AG09309 (cell line): ENCODE data around the gene CEP70.
"Not testable (repeated sequence)": the region's sequence is repeated elsewhere in the genome, so short reads cannot be mapped to it uniquely, and the experiment has no call there.

ENCODE experiments used
- DNase-seq: peaks from one replicate; pipeline ENCODE4 v3.0.0-alpha.2; 2010; ENCODE audit warnings: low read depth
- H3K4me3 ChIP-seq: 2 replicates; pipeline ENCODE4 v1.5.1; 2011; ENCODE audit warnings: mild to moderate bottlenecking, low read depth, low read length, moderate library complexity; ENCODE audit not compliant: control insufficient read depth
- CTCF ChIP-seq: IDR thresholded peaks from 2 replicates; pipeline ENCODE4 v1.5.1; 2011; ENCODE audit warnings: mild to moderate bottlenecking, low read depth, low read length, inconsistent platforms; ENCODE audit not compliant: insufficient read depth, control insufficient read depth; ENCODE audit errors: missing control alignments

CEP70 gene

GRCh38 chr3:138560501-138560900, 33.6 kb downstream of the CEP70 start:
- TF ChIP-seq CTCF = no peak
- no peak for DNase-seq
- H3K4me3 ChIP-seq = no peak overlapping the region

GRCh38 chr3:138559134-138559533, 34.9 kb downstream of the CEP70 start:
- no peak for DNase-seq
- H3K4me3 ChIP-seq = no peak overlapping the region
- no peak for TF ChIP-seq CTCF

GRCh38 chr3:138554775-138555174, 39.3 kb downstream of the CEP70 start:
- H3K4me3 ChIP-seq, DNase-seq: not testable (repeated sequence)

- H3K4me3 ChIP-seq, DNase-seq: not testable (repeated sequence)
Observed at GRCh38 chr3:138550958-138551357, 43.1 kb downstream of the CEP70 start.

GRCh38 chr3:138549179-138549977, 44.7 kb downstream of the CEP70 start:
- no peak for DNase-seq
- H3K4me3 ChIP-seq = no peak overlapping the region
- TF ChIP-seq CTCF = no peak

GRCh38 chr3:138547342-138547975, 46.6 kb downstream of the CEP70 start:
- H3K4me3 ChIP-seq = no peak overlapping the region
- TF ChIP-seq CTCF = no peak
- no peak for DNase-seq

GRCh38 chr3:138544546-138544945, 49.5 kb downstream of the CEP70 start:
- H3K4me3 ChIP-seq = no peak overlapping the region
- no peak for DNase-seq
- no peak for TF ChIP-seq CTCF
